Adipocyte (in vitro differentiated cells): Measurements from ENCODE around the gene ADIPOR2.
"Not testable (repeated sequence)": the region's sequence is repeated elsewhere in the genome, so short reads cannot be mapped to it uniquely, and the experiment has no call there.

Source experiments
- DNase-seq: peaks from one replicate; pipeline ENCODE4 v3.0.0-alpha.2; 2015; ENCODE audit warnings: low read depth
- H3K27me3 ChIP-seq: replicated peaks from 2 replicates; pipeline ENCODE4 v1.7.0; 2013; ENCODE audit warnings: mild to moderate bottlenecking, low read length, moderate library complexity; ENCODE audit not compliant: control insufficient read depth, insufficient read depth
- H3K36me3 ChIP-seq: 2 replicates; pipeline ENCODE4 v1.7.0; 2013; ENCODE audit warnings: low read length, mild to moderate bottlenecking, moderate library complexity; ENCODE audit not compliant: control insufficient read depth, insufficient read depth, severe bottlenecking
- H3K4me1 ChIP-seq: 2 replicates; pipeline ENCODE4 v1.7.0; 2013; ENCODE audit warnings: mild to moderate bottlenecking, low read length, moderate library complexity; ENCODE audit not compliant: control insufficient read depth, insufficient read depth
- H3K4me3 ChIP-seq: 2 replicates; pipeline ENCODE4 v1.7.0; 2013; ENCODE audit warnings: mild to moderate bottlenecking, low read length, moderate library complexity
- H3K9ac ChIP-seq: 2 replicates; pipeline ENCODE4 v1.7.0; 2013; ENCODE audit warnings: mild to moderate bottlenecking, low read length, moderate library complexity
- H3K9me3 ChIP-seq: 2 replicates; pipeline ENCODE4 v1.7.0; 2013; ENCODE audit warnings: mild to moderate bottlenecking, low read length, moderate library complexity; ENCODE audit not compliant: control insufficient read depth

Gene ADIPOR2

DNA sequence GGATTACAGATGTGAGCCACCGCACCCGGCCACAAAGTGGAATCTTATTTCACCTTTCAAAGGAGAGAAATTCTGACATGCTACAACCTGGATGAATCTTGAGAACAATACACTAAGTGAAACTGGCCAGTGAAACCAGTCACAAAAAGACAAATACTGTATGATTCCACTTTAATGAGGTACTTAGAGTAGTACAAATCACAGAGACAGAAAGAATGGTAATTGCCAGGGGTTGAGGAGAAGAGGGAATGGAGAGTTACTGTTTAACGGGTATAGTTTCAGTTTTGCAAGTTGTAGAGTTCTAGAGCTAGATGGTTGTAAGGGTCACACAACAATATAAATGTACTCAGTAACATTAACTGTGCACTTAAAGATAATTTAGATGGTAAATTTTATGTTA, 33.4 kb downstream of the ADIPOR2 start:
- Histone ChIP-seq H3K36me3 (peaks cover 18% of the 10 kb centered on the region), H3K9me3 (no peaks in the 10 kb centered on the region), H3K27me3 (no peaks in the 10 kb centered on the region), H3K9ac (no peak overlapping the region), H3K4me3 (no peak overlapping the region), H3K4me1 (peaks cover 20% of the 10 kb centered on the region)
- no peak for DNase-seq

DNA sequence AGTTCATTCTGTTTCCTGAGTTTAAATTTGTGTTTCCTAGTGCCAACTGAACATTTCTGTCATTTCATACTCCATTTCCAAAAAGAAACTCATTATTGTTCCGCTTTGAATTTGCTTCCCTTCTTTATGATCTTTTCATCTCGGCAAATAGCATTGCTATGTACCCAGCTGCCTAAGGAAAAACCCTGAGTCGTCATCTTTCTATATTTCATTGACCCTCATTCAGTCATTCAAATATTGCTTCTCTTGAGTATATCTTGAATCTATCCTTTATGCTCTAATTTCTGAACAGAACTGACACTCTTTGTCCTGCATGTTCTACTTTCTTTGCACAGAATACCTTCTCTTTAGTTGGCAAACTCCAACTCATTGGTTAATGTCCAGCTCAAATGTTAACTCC, 35.9 kb downstream of the ADIPOR2 start:
- H3K27me3 ChIP-seq: no peaks in the 10 kb centered on the region
- no peak overlapping the region for H3K9ac ChIP-seq
- H3K4me3 ChIP-seq: no peak overlapping the region
- peaks cover 20% of the 10 kb centered on the region for H3K36me3 ChIP-seq
- no peak for DNase-seq
- H3K4me1 ChIP-seq: peaks cover 3% of the 10 kb centered on the region
- no peaks in the 10 kb centered on the region for H3K9me3 ChIP-seq

- peaks cover 20% of the 10 kb centered on the region for H3K36me3 ChIP-seq
- no peak overlapping the region for H3K9ac ChIP-seq
- H3K9me3 ChIP-seq: no peaks in the 10 kb centered on the region
- H3K4me1 ChIP-seq: peaks cover 3% of the 10 kb centered on the region
- no peak for DNase-seq
- H3K4me3 ChIP-seq: no peak overlapping the region
- H3K27me3 ChIP-seq: no peaks in the 10 kb centered on the region
Observed at GRCh38 chr12:1728824-1729223, 38.0 kb downstream of the ADIPOR2 start.

GRCh38 chr12:1731019-1731687, 40.3 kb downstream of the ADIPOR2 start:
- Histone ChIP-seq H3K27me3 (no peaks in the 10 kb centered on the region), H3K9me3 (no peaks in the 10 kb centered on the region), H3K4me1 (peaks cover 3% of the 10 kb centered on the region), H3K36me3 (peaks cover 11% of the 10 kb centered on the region), H3K9ac (no peak overlapping the region), H3K4me3 (no peak overlapping the region)
- no peak for DNase-seq

- DNase-seq, H3K4me1 ChIP-seq, H3K36me3 ChIP-seq, H3K27me3 ChIP-seq, H3K9me3 ChIP-seq, H3K9ac ChIP-seq, H3K4me3 ChIP-seq: not testable (repeated sequence)
Observed at GRCh38 chr12:1731688-1732078, 40.8 kb downstream of the ADIPOR2 start.

GRCh38 chr12:1732914-1733313, 42.0 kb downstream of the ADIPOR2 start:
- no peak overlapping the region for H3K4me3 ChIP-seq
- DNase-seq: no peak
- H3K4me1 ChIP-seq: peaks cover 9% of the 10 kb centered on the region
- peaks cover 3% of the 10 kb centered on the region for H3K36me3 ChIP-seq
- no peaks in the 10 kb centered on the region for H3K9me3 ChIP-seq
- no peaks in the 10 kb centered on the region for H3K27me3 ChIP-seq
- H3K9ac ChIP-seq: no peak overlapping the region

DNA sequence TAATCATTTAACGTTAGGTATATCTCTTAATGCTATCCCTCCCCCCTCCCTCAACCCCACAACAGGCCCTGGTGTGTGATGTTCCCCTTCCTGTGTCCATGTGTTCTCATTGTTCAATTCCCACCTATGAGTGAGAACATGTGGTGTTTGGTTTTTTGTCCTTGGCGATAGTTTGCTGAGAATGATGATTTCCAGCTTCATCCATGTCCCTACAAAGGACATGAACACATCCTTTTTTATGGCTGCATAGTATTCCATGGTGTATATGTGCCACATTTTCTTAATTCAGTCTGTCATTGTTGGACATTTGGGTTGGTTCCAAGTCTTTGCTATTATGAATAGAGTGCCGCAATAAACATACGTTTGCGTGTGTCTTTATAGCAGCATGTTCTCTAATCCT, 42.8 kb downstream of the ADIPOR2 start:
- not testable (repeated sequence) for H3K9me3 ChIP-seq, H3K36me3 ChIP-seq, H3K9ac ChIP-seq, H3K4me3 ChIP-seq, DNase-seq, H3K27me3 ChIP-seq
- H3K4me1 ChIP-seq: peaks cover 11% of the 10 kb centered on the region

DNA sequence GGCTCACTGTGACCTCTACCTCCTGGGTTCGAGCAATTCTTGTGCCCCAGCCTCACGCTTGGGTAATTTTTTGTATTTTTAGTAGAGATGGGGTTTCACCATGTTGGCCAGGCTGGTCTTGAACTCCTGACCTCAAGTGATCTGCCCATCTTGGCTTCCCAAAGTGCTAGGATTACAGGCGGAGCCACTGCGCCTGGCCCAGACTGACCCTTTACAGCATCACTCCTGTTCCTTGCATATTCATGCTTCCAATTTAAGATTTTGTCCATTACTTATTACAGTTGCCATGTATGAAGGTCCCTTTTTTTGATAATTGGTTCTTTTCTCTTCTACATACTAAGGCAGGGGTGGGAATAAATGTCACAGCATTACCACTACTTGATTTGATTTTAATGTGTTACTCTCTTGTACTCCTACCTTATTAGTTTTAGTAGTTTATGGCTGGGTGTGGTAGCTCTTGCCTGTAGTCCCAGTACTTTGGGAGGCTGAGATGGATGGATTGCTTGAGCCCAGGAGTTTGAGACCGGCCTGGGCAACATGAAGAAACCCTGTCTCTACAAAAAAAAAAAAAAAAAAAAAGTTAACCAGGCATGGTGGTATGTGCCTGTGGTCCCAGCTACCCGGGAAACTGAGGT, 46.9 kb downstream of the ADIPOR2 start:
- Histone ChIP-seq H3K9me3 (no peaks in the 10 kb centered on the region), H3K4me1 (peaks cover 33% of the 10 kb centered on the region), H3K27me3 (no peaks in the 10 kb centered on the region), H3K9ac (no peak overlapping the region), H3K36me3 (no peaks in the 10 kb centered on the region), H3K4me3 (no peak overlapping the region)
- no peak for DNase-seq

- peaks cover 35% of the 10 kb centered on the region for H3K4me1 ChIP-seq
- no peaks in the 10 kb centered on the region for H3K27me3 ChIP-seq
- no peak for DNase-seq
- H3K4me3 ChIP-seq: no peak overlapping the region
- no peaks in the 10 kb centered on the region for H3K9me3 ChIP-seq
- H3K9ac ChIP-seq: no peak overlapping the region
- H3K36me3 ChIP-seq: no peaks in the 10 kb centered on the region
Observed at GRCh38 chr12:1738446-1738845, 47.6 kb downstream of the ADIPOR2 start.

- Histone ChIP-seq H3K4me3 (no peak overlapping the region), H3K36me3 (no peaks in the 10 kb centered on the region), H3K9ac (no peak overlapping the region), H3K9me3 (no peaks in the 10 kb centered on the region), H3K27me3 (no peaks in the 10 kb centered on the region), H3K4me1 (peaks cover 35% of the 10 kb centered on the region)
- DNase-seq: no peak
Observed at GRCh38 chr12:1739368-1739767, 48.5 kb downstream of the ADIPOR2 start.

DNA sequence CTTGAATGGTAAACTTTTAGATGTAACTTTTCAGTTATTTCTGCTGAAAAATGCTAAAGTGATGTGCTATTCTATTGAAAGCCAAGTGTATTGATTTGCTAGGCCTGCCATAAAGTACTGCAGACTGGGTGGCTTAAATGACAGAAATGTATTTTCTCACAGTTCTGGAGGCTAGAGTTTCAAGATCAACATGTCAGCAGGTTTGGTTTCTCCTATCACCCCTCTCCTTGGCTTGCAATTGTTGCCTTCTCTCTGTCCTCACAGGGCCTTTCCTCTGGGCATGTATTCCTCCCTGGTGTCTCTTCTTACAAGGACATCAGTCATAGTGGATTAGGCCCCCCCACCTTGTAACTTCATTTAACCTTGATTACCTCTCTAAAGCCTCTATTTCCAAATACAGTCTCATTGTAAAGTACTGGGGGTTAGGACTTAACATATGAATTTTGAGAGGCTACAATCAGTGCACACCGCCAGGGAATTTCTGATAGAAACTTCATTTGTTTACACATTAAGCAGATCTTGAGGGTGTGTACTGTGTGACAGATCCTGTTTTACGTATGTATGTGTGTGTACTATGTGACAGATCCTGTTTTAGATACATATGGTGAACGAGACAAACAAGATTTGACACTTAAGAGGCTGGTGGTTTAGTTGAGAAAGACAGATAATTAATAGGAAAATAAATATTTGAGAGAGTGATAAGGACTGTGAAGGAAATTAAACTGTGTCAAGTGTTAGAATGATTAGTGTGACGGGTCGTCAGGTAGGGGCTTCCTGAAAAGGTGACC, 49.5 kb downstream of the ADIPOR2 start:
- Histone ChIP-seq H3K36me3 (no peaks in the 10 kb centered on the region), H3K9ac (no peak overlapping the region), H3K4me1 (peaks cover 39% of the 10 kb centered on the region), H3K9me3 (no peaks in the 10 kb centered on the region), H3K4me3 (no peak overlapping the region), H3K27me3 (no peaks in the 10 kb centered on the region)
- DNase-seq: no peak
